PFSK-1 (cell line): Measurements from ENCODE around the gene DCTPP1.

ENCODE experiments used
- FOXP2 ChIP-seq: optimal IDR thresholded peaks from 2 replicates; pipeline ENCODE3; 2011; ENCODE audit warnings: borderline replicate concordance, control low read depth, inconsistent platforms; ENCODE audit not compliant: insufficient read depth; ENCODE audit errors: extremely low read length, extremely low read depth
- POLR2AphosphoS5 ChIP-seq: IDR thresholded peaks from 2 replicates; pipeline ENCODE4 v1.6.1; 2012; ENCODE audit warnings: low read depth, mild to moderate bottlenecking, control low read depth, low read length, moderate library complexity
- REST ChIP-seq, 2 experiments: IDR thresholded peaks; 2 replicates each; pipeline versions ENCODE4 v1.6.1 to v1.8.0; 2011 to 2012; ENCODE audit warnings: low read depth in 2 of 2, low read length in 2 of 2, control low read depth in 1 of 2, inconsistent platforms in 1 of 2, mild to moderate bottlenecking in 1 of 2, moderate library complexity in 1 of 2; ENCODE audit not compliant: insufficient read depth in 1 of 2
- SIN3A ChIP-seq: IDR thresholded peaks from 2 replicates; pipeline ENCODE4 v1.6.1; 2012; ENCODE audit warnings: mild to moderate bottlenecking, low read length, moderate library complexity, borderline replicate concordance; ENCODE audit not compliant: insufficient read depth
- TAF1 ChIP-seq: IDR thresholded peaks from 2 replicates; pipeline ENCODE4 v1.6.1; 2012; ENCODE audit warnings: low read length, control low read depth, borderline replicate concordance; ENCODE audit not compliant: insufficient read depth

The DCTPP1 gene

GRCh38 chr16:30459456-30459855, 29.6 kb upstream of the DCTPP1 start:
- TF ChIP-seq REST (IDR thresholded peaks at IDR 0.05; ENCODE audit: insufficient read depth in 1 of 2, low read depth in 2 of 2, low read length in 2 of 2) (no peak), FOXP2 (no peak), SIN3A (no peak), TAF1 (no peak), POLR2AphosphoS5 (no peak)

GRCh38 chr16:30458561-30459394, 28.9 kb upstream of the DCTPP1 start:
- TF ChIP-seq SIN3A (no peak), REST (IDR thresholded peaks at IDR 0.05; ENCODE audit: insufficient read depth in 1 of 2, low read depth in 2 of 2, low read length in 2 of 2) (no peak), POLR2AphosphoS5 (no peak), TAF1 (no peak), FOXP2 (no peak)

GRCh38 chr16:30457743-30458560, 28.1 kb upstream of the DCTPP1 start:
- TF ChIP-seq POLR2AphosphoS5 = no peak
- no peak for TF ChIP-seq FOXP2

- TF ChIP-seq POLR2AphosphoS5 = no peak
- no peak for TF ChIP-seq REST (IDR thresholded peaks at IDR 0.05; ENCODE audit: insufficient read depth in 1 of 2, low read depth in 2 of 2, low read length in 2 of 2)
- no peak for TF ChIP-seq TAF1
Measured at GRCh38 chr16:30457256-30457655, 27.4 kb upstream of the DCTPP1 start.

- TF ChIP-seq REST (IDR thresholded peaks at IDR 0.05; ENCODE audit: insufficient read depth in 1 of 2, low read depth in 2 of 2, low read length in 2 of 2) (no peak), POLR2AphosphoS5 (no peak), SIN3A (no peak), FOXP2 (no peak), TAF1 (no peak)
Measured at GRCh38 chr16:30456302-30456701, 26.5 kb upstream of the DCTPP1 start.
